ENCODE measurements around the gene GABARAP.

The GABARAP gene

GRCh38 chr17:7207120-7208001 lies 34.9 kb downstream of the GABARAP start:
- DNase-seq (ENCODE audit: low spot score) = no peak

- DNase-seq (ENCODE audit: low spot score) = no peak
Measured at GRCh38 chr17:7205561-7205960, 36.7 kb downstream of the GABARAP start.

GRCh38 chr17:7204828-7205461 lies 37.3 kb downstream of the GABARAP start:
- DNase-seq (ENCODE audit: low spot score) = peak; percentile 94

GRCh38 chr17:7204336-7204735 lies 37.9 kb downstream of the GABARAP start:
- no peak for DNase-seq (ENCODE audit: low spot score)

- DNase-seq (ENCODE audit: low spot score) = no peak
Measured at GRCh38 chr17:7203391-7203790, 38.9 kb downstream of the GABARAP start.

GRCh38 chr17:7196651-7197401 lies 45.4 kb downstream of the GABARAP start:
- DNase-seq (ENCODE audit: low spot score) = no peak

- DNase-seq (ENCODE audit: low spot score) = no peak
Measured at GRCh38 chr17:7195971-7196370, 46.3 kb downstream of the GABARAP start.

- DNase-seq (ENCODE audit: low spot score) = no peak
Measured at GRCh38 chr17:7192271-7192937, 49.8 kb downstream of the GABARAP start.

GRCh38 chr17:7191571-7192270 lies 50.5 kb downstream of the GABARAP start:
- no peak for DNase-seq (ENCODE audit: low spot score)

- no peak for DNase-seq (ENCODE audit: low spot score)
Measured at GRCh38 chr17:7191069-7191468, 51.2 kb downstream of the GABARAP start.

GRCh38 chr17:7190276-7190917 lies 51.9 kb downstream of the GABARAP start:
- DNase-seq (ENCODE audit: low spot score) = no peak
